Measurements from ENCODE around the gene ASIC2.

Gene ASIC2

GRCh38 chr17:33328129-33328528, 35.0 kb upstream of the ASIC2 start:
- Histone ChIP-seq H3F3A (ENCODE audit: insufficient read depth, low read length) (no peaks in the 10 kb centered on the region), H3K9ac (ENCODE audit: low read length) (no peak overlapping the region), H4K20me1 (ENCODE audit: insufficient read depth, low read length) (no peaks in the 10 kb centered on the region), H3K9me3 (ENCODE audit: low read length) (no peaks in the 10 kb centered on the region), H3K27ac (ENCODE audit: low read depth, low read length, poor library complexity, severe bottlenecking) (no peak overlapping the region), H3K4me3 (ENCODE audit: low read depth, low read length, poor library complexity, severe bottlenecking) (no peak overlapping the region), H3K36me3 (ENCODE audit: insufficient read depth, low read length) (no peaks in the 10 kb centered on the region), H3K4me1 (ENCODE audit: insufficient read depth, low read length, severe bottlenecking) (no peaks in the 10 kb centered on the region), H3K27me3 (ENCODE audit: insufficient read depth, low read length) (no peaks in the 10 kb centered on the region), H3K79me2 (ENCODE audit: insufficient read depth, low read length) (no peaks in the 10 kb centered on the region), H3K4me2 (ENCODE audit: low read length) (no peak overlapping the region), H2AFZ (ENCODE audit: low read length) (no peak overlapping the region), H3K9me2 (ENCODE audit: low read depth, low read length) (no peaks in the 10 kb centered on the region)
- TF ChIP-seq, protein P1, sequence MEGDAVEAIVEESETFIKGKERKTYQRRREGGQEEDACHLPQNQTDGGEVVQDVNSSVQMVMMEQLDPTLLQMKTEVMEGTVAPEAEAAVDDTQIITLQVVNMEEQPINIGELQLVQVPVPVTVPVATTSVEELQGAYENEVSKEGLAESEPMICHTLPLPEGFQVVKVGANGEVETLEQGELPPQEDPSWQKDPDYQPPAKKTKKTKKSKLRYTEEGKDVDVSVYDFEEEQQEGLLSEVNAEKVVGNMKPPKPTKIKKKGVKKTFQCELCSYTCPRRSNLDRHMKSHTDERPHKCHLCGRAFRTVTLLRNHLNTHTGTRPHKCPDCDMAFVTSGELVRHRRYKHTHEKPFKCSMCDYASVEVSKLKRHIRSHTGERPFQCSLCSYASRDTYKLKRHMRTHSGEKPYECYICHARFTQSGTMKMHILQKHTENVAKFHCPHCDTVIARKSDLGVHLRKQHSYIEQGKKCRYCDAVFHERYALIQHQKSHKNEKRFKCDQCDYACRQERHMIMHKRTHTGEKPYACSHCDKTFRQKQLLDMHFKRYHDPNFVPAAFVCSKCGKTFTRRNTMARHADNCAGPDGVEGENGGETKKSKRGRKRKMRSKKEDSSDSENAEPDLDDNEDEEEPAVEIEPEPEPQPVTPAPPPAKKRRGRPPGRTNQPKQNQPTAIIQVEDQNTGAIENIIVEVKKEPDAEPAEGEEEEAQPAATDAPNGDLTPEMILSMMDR (IDR thresholded peaks at IDR 0.05; ENCODE audit: low read length) = no peak
- no peak for TF ChIP-seq EZH2 (IDR thresholded peaks at IDR 0.05; ENCODE audit: borderline replicate concordance, low read length)

GRCh38 chr17:33324736-33325135, 31.6 kb upstream of the ASIC2 start:
- no peak overlapping the region for H3K9ac ChIP-seq (ENCODE audit: low read length)
- H3K27ac ChIP-seq (ENCODE audit: low read depth, low read length, poor library complexity, severe bottlenecking) = no peak overlapping the region
- no peaks in the 10 kb centered on the region for H3K9me2 ChIP-seq (ENCODE audit: low read depth, low read length)
- no peaks in the 10 kb centered on the region for H3K4me1 ChIP-seq (ENCODE audit: insufficient read depth, low read length, severe bottlenecking)
- no peaks in the 10 kb centered on the region for H3K79me2 ChIP-seq (ENCODE audit: insufficient read depth, low read length)
- no peak overlapping the region for H2AFZ ChIP-seq (ENCODE audit: low read length)
- no peaks in the 10 kb centered on the region for H3K27me3 ChIP-seq (ENCODE audit: insufficient read depth, low read length)
- no peak overlapping the region for H3K4me3 ChIP-seq (ENCODE audit: low read depth, low read length, poor library complexity, severe bottlenecking)
- TF ChIP-seq, protein P1 (IDR thresholded peaks at IDR 0.05; ENCODE audit: low read length) = no peak
- TF ChIP-seq EZH2 (IDR thresholded peaks at IDR 0.05; ENCODE audit: borderline replicate concordance, low read length) = no peak
- no peaks in the 10 kb centered on the region for H3K36me3 ChIP-seq (ENCODE audit: insufficient read depth, low read length)
- H3F3A ChIP-seq (ENCODE audit: insufficient read depth, low read length) = no peaks in the 10 kb centered on the region
- H4K20me1 ChIP-seq (ENCODE audit: insufficient read depth, low read length) = no peaks in the 10 kb centered on the region
- H3K4me2 ChIP-seq (ENCODE audit: low read length) = no peak overlapping the region
- no peaks in the 10 kb centered on the region for H3K9me3 ChIP-seq (ENCODE audit: low read length)

DNA sequence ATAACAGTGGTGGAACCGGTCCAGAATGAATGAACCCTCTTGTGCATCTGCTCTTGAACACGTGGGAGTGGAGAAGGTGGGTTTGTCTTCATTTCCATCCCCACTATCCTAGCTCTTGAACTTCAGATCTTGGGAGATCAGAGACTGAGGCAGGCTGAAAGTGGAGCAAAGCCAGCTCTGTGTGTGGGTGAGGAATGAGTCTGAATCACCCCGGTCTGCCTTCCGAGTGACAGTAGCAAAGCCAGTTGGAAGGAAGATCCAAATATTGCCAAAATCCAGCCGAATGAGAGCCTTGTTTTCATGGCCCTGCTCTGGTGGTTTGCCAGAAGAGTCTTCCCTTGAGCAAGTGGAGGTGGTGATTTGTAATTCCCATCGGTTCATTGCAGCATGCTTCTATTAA, 29.0 kb upstream of the ASIC2 start:
- no peaks in the 10 kb centered on the region for H3K4me1 ChIP-seq (ENCODE audit: insufficient read depth, low read length, severe bottlenecking)
- no peak overlapping the region for H3K4me3 ChIP-seq (ENCODE audit: low read depth, low read length, poor library complexity, severe bottlenecking)
- H2AFZ ChIP-seq (ENCODE audit: low read length) = no peak overlapping the region
- no peaks in the 10 kb centered on the region for H3K36me3 ChIP-seq (ENCODE audit: insufficient read depth, low read length)
- H3K4me2 ChIP-seq (ENCODE audit: low read length) = no peak overlapping the region
- H3K9ac ChIP-seq (ENCODE audit: low read length) = no peak overlapping the region
- no peak overlapping the region for H3K27ac ChIP-seq (ENCODE audit: low read depth, low read length, poor library complexity, severe bottlenecking)
- no peaks in the 10 kb centered on the region for H3K9me3 ChIP-seq (ENCODE audit: low read length)
- H3F3A ChIP-seq (ENCODE audit: insufficient read depth, low read length) = no peaks in the 10 kb centered on the region
- no peaks in the 10 kb centered on the region for H4K20me1 ChIP-seq (ENCODE audit: insufficient read depth, low read length)
- no peaks in the 10 kb centered on the region for H3K9me2 ChIP-seq (ENCODE audit: low read depth, low read length)
- H3K27me3 ChIP-seq (ENCODE audit: insufficient read depth, low read length) = no peaks in the 10 kb centered on the region
- no peak for TF ChIP-seq EZH2 (IDR thresholded peaks at IDR 0.05; ENCODE audit: borderline replicate concordance, low read length)
- TF ChIP-seq, protein P1 (IDR thresholded peaks at IDR 0.05; ENCODE audit: low read length) = no peak
- H3K79me2 ChIP-seq (ENCODE audit: insufficient read depth, low read length) = no peaks in the 10 kb centered on the region

Measured in OCI-LY1 (cell line).